ENCODE measurements around the gene GPC4.

The GPC4 gene

DNA sequence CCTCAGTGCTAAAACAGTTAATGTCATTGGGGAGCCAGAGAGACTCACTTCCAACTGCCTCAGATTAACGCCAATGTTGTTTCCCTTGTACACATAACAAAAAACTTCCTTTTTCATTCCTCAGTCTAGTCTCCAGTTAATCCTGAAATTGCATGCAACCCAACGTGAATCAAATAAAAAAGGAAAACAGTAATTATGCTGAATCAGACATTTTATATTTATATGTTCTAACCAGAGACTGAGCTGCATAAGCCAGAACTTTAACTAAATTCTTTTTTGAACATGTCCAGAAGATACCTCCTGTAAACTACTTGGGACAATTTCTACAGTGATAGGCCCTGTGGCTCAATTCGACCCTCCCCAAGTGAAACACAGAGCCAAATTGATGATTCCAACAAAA is 4.7 kb downstream of the GPC4 start:
- DNase-seq (ENCODE audit: low read depth in 3 of 3), result no peak

DNA sequence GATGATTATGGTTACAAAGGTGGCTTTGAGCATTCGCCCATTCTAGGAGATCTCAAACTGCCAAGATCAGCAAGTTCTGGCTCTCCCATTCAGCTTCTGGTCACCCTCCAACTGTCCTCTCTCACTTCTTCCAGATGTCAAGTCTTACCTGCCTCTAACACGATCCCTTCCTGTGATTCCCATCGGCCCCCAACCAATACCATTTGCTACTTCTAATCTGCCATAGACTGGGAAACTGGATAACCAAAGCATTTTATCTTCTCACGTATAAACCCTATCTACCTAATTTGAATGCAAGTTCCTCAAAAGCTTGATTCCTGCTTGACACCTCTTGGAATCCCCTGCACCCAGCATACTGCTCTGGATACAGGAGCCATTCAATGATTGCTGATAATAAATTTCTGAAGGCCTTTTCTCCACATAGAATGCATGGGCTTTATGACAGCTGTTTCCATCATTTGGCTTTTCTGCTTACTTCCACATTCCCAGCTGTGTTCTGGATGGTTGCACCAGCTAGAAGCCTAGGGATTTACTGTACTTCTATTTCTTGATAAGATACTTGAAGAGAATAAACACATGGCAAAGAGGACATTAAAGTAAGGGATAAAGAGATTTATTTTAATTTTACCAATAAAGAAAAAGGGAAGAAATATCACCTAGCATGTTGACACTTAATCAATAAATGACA is 9.6 kb downstream of the GPC4 start:
- DNase-seq (ENCODE audit: low read depth in 3 of 3), result no peak

DNA sequence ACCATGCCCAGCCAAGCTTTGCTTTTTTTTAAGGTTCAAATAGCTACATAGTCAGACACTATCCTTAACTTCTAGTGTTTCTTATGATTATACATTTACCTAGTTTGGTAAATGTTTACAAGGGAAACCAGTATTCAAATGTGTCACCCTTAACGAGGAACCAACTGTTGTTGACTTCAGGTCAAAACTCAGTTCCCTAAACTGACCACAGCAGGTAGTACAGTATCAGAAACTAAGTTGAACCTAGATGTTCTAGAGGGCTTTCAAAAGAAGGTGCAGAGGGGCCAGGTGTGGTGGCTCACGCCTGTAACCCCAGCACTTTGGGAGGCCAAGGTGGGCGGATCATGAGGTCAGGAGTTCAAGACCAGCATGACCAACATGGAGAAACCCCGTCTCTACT is 11.3 kb downstream of the GPC4 start:
- DNase-seq (ENCODE audit: low read depth in 3 of 3), result no peak

DNA sequence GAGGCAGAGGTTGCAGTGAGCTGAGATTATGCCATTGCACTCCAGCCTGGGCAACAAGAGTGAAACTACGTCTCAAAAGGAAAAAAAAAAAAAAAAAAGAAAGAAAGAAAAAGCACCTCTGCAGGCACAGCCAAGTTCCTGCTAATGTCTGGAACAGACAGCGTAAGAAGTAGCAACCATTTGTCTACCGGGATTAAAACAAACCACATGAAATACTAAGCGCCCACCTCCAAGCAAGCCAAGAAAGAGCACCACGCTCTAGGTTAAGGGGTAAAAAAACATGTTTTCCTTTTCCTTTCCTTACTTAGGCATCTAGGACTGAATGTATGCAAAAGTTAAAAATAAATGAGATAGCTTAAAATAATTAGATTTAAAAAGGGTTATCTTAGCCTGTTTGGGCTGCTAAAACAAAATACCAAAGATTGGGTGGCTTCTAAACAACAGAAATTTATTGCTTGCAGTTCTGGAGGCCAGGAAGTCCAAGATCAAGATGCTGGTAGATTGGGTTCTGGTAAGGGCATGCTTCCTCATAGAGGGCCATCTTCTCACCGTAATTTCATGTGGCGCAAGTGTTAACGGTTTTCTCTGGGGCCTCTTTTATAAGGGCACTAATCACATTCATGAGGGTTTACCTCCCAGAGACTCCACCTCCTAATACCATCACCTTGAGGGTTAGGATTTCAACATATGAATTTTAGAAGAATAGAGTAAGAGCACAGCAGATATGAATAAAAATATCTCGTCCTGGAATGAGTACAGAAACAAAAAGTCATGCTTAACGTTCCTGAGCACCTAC is 12.3 kb downstream of the GPC4 start:
- DNase-seq (ENCODE audit: low read depth in 3 of 3), result no peak

- no peak for DNase-seq (ENCODE audit: low read depth in 3 of 3)
Measured at GRCh38 chrX:133402042-133402453, 13.2 kb downstream of the GPC4 start.

DNA sequence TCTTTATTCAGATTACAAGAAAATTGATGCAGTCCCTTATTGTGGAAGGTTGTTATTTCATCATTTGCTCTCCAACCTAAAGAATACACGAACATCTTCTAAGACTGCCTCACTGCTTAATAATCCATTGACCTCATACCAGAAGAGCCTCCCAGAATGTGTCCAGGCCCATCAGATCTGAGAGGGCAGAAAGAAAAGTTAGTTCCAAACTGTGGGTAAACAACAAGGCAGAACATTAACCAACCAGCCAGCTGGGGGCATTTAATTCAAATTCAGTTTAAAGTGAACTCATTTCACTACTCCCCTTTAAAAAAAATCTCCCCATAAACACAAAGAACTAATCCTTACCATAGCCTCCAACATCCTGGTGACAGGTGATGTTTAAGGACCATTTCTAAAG is 13.8 kb downstream of the GPC4 start:
- DNase-seq (ENCODE audit: low read depth in 3 of 3), result no peak

DNA sequence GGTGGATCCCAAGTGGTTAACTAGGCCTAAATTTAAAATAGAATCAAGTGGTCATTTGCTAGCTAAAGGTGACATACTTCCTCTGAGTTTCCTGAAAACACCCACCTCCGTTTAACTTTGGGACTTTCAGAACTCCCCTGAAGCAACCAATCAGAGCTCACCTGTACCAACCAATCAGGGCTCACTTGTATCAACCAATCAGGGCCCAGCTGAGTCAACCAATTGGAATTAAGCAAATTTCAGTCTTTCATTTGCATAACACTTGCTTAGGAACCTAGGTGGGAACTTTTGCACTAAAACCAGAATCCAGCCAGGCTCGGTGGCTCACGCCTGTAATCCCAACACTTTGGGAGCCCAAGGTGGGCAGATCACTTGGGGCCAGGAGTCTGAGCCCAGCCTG is 15.9 kb downstream of the GPC4 start:
- no peak for DNase-seq (ENCODE audit: low read depth in 3 of 3)

DNA sequence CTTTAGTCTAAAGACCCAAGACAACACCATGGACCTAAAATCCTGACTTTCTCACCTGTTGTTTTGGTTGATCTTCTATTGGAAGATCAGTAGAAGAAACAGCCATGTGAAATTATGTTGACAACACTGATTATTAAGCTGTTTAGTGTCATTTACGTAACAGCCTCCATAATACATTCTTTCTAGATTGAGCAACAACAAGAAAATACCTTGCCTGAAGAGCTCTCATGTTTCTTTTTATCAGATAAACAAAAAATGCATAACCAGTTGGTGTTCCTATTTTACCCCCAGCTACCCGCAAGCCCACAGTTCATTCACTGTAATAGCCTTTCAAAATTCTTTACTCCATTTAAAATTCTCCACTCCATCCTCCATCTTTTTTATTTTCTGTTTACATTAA is 20.5 kb downstream of the GPC4 start:
- no peak for DNase-seq (ENCODE audit: low read depth in 3 of 3)

GRCh38 chrX:133392671-133393070 is 22.6 kb downstream of the GPC4 start:
- no peak for DNase-seq (ENCODE audit: low read depth in 3 of 3)

- no peak for DNase-seq (ENCODE audit: low read depth in 3 of 3)
Measured at GRCh38 chrX:133391111-133391510, 24.2 kb downstream of the GPC4 start.

DNA sequence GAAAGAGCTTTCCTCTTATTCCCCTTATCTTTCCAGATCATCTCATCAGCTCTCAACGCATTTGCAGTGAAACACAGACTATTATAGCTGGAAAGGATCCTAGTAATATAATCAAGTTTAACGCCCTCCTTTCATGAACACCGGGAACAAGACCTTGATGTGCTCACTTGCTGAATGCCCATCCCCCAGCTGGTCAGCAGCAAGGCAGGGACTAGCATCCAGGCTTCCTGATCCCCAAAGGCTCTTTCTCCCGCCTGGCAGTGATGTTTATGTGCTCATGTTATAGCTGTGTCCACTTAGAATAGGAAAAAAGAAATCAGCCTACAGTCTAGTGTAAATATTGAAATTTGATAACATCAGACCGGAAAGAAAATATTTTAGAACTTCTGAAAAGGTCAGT is 24.6 kb downstream of the GPC4 start:
- DNase-seq (ENCODE audit: low read depth in 3 of 3), result no peak

DNA sequence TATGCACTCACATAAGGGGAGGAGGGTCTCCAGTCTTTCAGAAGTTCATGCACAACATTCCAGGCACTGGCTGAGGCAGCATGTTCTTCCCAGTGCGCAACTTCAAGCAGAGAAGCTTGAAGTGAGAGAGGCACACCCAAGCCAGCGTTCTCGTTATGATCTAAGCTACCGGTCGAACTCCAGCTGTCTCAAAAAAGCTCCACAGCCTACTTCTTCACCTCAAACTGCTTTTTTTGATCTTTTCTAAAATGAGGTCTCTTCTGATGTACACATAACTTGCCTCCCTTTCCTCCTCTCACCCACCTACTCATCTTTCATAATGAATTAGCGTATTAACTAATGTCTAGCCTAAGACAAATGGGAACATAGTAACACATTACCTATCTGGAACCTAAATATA is 25.3 kb downstream of the GPC4 start:
- DNase-seq (ENCODE audit: low read depth in 3 of 3), result no peak

DNA sequence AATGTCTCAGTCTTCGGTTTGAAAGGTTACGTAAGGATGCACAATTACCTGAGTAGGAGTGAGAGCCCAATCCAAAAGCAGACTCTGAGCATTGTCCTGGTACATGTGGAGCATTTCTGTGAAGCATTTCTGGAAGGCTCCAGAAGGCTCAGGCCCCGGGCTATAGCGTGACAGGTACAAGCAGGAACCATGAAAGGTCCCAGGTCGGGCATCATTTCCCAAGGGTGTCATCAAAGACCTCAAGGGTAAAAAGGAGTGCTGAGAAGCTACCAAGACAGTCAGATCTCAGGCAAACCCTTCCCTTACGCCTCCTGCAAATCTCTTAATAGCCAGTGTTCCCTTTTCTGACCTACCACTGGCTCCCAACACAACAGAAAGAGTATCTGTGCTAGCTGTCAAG is 30.8 kb downstream of the GPC4 start:
- no peak for DNase-seq (ENCODE audit: low read depth in 3 of 3)

GRCh38 chrX:133380711-133381619 is 34.3 kb downstream of the GPC4 start:
- DNase-seq (ENCODE audit: low read depth in 3 of 3), result no peak

- no peak for DNase-seq (ENCODE audit: low read depth in 3 of 3)
Measured at GRCh38 chrX:133376422-133376821, 38.9 kb downstream of the GPC4 start.

DNA sequence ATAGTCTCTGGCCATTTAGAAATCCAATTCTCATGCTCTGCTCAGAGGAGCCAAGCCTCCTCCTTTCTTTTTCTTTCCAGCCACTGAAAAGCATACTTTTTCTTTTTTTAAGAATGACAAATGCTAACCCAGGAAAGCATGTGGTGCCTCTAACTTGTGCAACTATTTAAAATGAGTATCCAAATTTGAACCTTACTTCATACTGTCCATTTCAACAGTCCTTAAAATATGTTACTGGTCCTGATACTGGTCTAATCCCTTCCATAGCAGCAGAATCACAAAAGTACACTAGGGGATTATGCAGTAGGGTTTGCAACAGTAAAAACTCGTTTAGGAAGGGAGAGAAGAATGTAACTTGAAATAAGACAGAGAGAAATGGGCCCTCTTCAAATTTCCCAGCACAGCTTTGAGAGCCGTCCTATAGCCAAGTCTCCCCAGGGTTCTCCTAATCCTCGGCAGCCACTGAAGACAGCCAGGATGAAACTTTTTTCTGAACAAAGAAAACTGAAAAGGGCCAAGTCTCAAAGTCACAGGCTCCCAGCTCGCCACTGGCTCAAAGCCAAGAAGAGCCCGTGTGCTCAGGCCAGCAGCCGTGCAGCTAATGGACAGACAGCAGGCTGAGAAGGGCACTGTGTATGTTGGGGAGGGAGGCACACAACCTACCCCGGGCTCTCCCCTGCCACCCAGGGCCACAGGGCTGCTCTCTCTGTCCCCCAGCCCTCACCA is 39.5 kb downstream of the GPC4 start:
- DNase-seq (ENCODE audit: low read depth in 3 of 3), result no peak

DNA sequence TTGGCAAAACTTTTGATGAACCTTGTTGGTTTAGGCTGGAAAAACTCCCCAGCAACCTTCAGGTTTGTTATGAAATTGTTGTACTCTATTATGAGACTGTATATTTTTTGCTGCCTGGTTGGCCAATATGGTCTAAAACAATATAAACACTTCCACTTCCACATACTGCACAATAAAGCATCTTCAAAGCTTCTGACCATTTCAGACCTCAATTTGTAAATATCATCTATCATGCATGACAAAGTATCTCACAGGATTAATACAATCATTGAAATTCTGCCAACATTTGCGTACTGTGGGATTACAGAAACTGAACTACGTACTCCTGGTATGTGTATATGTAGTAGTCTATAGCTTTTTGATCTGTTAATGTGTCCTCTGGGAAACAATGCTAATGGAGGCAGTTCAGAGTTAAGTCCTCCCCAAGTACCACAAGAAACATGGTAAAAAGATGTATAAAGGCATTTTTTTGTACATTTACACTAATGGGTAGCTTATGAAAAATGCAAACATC is 40.4 kb downstream of the GPC4 start:
- DNase-seq (ENCODE audit: low read depth in 3 of 3), result no peak

DNA sequence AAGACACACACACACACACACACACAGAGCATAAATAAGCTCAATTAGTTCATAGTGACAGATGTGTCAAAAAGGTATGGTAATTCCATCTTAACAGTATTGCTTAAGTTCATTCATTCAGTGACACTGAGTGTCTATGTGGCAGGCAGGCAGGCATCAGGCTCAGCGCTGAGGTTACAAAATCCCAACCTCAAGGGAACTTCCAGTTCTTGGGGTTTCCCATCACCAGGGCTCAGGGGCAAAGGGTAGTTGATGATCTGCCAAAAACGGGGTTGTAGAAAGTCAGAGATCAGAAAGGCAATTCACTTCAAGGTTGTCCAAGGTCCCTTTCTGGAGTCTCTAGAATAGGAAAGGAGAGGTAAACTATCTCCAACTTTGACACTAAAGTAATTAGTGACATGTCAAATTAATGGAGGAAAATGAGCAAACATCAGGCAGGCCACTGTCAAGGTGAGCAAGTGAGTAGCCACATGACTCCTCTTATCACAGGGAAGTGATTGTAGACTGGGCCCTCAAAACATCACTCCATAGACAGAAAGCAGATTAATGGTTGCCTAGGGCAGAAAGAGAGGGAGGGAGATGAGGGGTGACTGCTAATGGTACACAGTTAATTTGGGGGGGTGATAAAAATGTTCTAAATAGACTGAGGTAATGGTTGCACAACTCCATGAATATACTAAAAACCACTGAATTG is 41.8 kb downstream of the GPC4 start:
- no peak for DNase-seq (ENCODE audit: low read depth in 3 of 3)

- no peak for DNase-seq (ENCODE audit: low read depth in 3 of 3)
Measured at GRCh38 chrX:133370696-133371275, 44.5 kb downstream of the GPC4 start.

GRCh38 chrX:133369065-133369464 is 46.2 kb downstream of the GPC4 start:
- no peak for DNase-seq (ENCODE audit: low read depth in 3 of 3)

GRCh38 chrX:133366735-133367134 is 48.6 kb downstream of the GPC4 start:
- no peak for DNase-seq (ENCODE audit: low read depth in 3 of 3)
